HG02870 (cell line): ENCODE data around the gene OTUB1.

Source experiments
- ATAC-seq: cut with Tn5 transposase; IDR thresholded peaks from one replicate; pipeline ENCODE4 v1.9.1; 2021; ENCODE audit warnings: mild to moderate bottlenecking, moderate library complexity; ENCODE audit not compliant: unreplicated experiment

Gene OTUB1

DNA sequence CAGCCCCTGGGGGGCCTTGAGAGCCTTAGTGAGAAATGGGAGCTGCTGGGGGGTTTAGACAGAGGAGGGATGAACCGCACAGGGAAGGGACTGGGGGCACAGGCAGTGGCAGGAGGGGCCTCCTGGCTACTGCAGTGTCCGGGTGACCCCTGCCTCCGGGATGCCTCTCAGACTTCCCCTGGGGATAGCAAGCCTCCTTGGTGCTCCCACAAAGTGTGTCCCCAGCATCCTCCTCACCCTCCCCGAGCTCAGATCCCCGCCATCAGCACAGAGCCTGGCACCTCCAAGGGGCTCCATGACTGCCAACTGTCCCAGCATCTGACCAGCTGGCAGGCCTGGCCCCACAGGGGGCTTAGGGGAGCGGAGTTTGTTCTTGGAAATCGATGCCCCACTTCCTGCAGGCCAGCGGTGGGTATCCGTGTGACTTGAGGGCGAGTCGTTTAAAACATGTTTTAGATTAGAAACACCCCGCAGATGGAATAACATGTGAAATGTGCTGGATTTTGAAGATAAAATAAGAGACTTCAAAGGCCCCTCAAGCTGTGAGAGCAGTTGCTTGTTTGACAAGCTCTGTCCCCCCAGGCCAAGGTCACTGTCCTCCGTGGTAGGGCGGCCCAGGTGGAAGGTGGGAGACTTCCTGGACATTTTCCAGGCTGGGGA lies 36.0 kb downstream of the OTUB1 start:
- ATAC-seq, result no peak

DNA sequence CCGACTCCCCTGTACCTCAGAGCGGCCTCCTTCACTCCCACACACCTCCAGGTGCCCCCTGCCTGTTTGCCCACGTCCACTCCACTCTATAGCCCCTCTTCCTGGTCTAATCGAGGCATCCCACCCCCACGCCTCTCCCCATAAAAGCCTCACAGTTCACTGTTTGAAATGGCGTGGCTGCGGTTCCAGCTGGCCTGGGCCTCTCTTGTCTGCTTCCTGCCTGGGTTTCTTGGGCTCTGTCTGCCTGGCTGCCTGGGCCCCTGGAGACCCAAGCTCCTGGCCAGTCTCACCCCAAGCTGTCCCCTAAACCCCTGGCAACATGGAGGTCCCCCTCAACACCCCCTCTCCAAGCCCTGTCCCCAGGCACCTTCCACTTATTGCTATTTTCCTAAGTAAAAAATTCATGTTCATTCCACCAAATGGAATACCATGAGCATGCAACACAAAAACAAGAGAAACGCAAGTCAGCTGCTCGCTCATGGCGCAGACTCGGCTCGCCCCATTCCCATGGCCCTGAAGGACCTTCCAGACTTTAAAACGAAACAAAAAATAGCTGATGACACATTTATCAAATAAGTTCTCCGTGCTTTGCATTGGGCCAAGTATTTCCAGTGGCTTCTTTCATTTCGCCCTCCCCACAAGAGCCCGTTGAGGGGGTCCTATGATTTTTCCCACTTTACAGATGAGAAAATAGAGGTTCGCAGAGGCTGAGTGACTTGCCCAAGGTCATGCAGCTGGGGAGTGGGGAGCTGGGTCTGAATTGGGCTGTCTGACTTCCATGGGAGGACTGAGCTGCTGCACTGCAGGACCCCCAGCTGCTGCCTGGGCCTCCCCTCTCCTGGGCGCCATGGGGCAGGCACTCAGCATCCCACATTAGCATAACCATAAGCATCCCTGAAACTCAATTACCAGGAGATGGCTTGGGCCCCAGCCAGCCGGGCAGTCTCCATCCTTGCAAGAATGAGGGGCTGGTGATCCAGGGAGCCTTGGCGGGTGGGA lies 37.8 kb downstream of the OTUB1 start:
- ATAC-seq, result no peak

DNA sequence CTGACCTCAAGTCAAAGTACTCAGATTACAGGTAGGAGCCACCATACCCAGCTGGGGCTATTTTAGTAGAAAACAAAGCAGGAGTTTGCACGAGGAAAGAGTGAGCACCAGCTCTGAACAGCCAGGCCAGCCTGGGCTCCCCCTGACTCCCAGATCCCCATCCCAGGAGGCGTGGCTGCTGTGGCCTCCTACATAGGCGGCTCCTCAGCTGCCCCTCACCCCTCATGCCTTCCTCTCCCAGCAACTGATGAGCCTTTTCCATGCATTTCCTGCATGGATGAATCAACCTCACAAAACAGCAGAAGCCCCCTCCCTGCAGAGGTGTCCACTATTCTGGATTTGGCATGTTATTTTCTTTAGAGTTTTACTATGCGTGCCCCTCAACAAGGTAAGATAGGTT lies 39.0 kb downstream of the OTUB1 start:
- no peak for ATAC-seq

DNA sequence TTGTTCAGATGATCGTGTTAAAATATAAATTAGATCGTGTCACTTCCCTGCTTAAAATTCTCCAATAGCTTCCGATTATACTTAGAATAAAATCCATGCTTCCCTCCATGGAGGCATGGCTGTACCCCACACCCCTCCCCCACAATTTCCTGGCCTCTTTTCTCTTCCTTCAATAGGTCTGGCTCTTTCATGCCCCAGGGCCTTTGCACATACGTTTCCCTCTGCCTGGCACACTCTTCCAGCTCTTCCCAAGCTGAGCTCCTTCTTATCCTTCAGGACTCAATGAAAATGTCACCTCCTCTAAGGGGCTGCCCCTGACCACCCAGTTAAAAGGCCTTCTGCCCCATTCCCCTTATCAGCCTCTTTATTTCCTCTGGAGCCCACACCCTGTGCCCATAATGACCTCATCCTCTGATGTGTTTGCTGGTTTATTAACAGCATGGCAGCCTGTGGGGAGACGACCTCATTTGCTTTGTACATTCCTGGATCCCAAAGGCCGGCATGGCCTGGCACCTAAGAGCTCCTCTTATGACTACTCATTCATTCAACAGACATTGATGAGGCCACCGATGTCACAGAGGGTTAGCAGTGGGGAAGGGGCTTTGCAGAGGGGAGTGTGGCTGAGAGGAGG lies 40.5 kb downstream of the OTUB1 start:
- ATAC-seq, result no peak

DNA sequence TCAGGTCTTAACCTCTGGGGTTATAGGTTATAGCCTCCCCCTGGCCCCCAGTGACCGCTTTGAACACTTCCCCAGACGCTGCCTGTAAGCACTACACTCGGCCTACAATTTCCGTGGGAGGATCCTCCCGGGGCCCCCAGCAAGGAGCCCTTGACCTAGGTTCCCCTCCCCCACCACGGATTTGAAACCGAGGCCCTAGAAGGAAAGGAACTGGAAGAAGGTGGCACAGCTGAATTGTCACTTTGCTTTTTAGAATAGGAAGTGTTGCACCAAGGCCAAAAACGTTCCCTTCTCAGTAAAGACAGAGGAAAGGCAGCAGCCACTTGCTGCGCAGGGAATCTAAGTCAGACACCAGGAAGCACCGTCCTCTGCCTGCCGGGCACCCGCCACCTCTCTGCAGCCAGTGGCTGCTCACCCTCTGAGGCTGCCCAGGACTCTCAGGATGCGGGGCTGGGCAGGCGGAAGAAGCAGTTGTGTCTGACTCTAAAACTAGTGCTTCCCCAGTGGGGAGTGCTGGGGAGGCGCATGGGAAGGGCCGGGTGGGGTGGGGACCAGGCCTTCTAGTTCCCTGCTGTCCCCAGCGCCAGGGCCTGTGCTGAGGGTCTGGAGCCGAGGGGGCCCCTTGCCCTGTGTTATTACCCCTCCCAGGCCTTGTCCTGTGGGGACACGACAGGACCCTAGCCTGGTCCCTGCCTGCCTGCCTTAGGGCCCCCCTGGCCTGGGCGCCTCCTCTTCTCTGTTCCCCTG lies 41.6 kb downstream of the OTUB1 start:
- no peak for ATAC-seq

DNA sequence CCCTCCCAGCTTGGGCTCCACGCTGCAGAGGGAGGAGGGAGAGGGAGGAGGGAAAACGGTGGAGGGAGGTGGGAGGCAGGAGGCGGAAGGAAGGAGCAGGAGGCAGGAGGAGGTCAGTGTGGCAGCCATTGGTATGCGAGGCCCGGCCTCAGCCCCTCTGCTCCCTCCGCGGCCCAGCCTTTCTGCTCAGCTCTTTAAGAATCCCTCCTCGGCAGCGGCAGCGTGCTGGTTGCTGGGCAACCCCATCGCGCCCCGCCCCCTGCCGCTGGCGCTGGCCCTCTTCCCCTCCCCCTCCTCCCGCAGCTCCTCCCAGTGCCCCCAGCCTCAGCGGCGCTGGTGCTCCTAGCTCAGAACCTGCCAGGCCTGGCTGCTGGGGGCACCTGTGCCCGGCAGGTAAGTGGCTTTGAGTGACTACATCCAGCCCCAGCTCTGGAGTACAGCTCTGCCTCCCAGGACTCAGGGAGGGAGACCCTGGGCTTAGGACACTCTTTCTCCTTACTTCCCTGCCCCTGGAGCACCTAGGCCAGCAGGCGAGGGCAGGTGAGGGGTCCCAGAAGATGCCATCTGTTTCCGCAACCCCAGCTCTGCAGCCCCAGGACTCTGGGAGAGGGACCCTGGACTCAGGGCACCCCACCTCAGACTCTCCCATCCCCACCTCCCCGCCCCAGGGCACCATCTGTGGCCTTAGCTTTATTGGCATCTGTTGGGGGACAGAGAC lies 42.3 kb downstream of the OTUB1 start:
- ATAC-seq, result no peak

DNA sequence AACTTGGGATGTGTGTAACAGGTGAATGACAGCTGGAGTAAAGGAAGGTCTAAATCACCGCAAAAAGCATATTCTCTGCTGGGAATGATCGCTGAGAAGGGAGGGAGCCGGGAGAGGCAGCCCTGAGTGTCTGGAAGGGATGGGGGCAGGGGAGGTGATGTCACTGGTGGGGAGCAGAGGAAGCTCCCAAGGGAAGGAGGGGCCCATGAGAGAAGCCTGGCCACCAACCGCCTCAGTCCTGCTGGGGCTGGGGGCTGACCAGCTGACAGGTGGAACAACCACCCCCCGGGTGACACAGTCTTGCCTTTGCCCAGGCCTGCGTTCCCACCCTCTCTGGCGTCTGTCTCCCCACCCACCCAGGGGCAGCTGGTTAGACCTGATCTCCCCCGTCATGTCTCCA lies 43.5 kb downstream of the OTUB1 start:
- no peak for ATAC-seq

DNA sequence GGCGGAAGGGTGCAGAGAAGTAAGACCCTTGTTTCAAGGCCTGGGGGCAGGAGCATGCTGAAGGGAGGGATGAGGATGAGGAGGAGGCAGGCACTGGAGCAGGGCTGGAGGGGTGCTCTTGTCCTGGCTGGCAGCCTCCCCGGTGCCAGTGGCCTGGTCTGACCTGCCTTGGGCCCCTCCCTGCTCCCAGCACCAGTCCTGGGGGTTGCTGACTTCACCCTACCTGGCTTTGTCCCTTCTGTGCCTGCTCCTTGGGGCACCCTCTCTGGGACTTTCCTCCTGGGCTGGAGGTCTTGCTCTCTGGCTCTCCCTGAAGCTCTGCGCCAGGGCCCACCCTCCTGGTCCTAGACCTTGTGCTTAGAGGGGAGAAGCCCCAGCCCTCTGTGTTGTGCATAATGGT lies 44.8 kb downstream of the OTUB1 start:
- no peak for ATAC-seq

DNA sequence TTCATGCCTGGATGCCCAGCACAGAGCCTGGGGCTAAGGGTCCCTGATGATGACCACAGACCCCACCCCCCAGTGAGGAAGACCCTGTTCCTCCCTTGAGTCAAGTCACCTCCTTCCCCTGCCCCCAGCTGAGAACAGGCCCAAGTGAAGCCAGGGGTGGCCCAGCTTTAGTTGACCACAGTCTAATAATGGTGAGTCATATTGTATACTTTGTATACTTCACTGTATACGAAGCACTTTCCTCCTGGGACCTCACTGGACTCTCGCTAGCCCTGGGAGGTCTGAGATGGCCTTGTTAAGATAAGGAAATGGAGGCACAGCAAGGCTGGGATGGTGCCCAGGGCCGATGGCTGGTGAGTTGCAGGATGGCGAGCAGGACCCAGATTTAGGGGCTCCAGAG lies 45.8 kb downstream of the OTUB1 start:
- ATAC-seq, result no peak

DNA sequence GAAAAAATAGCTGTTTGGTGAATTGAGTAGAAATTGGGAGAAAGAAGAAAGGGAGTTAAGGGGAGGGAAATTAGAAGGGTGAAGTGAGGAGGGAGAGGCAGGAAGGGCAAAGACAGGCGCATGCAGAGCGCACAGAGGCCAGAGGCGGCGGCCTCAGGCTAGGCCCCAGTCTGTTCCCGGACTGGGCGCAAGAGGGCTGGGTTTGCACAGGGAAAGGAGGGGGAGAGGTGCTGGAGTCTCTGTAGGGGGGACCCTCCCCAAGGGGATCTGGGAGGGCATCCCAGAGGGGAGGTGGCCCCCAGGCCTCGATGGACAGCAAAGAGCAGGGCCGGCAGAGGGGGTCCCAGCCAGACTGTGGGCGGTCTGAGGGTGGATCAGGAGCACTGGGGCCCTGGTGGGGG lies 48.2 kb downstream of the OTUB1 start:
- no peak for ATAC-seq

DNA sequence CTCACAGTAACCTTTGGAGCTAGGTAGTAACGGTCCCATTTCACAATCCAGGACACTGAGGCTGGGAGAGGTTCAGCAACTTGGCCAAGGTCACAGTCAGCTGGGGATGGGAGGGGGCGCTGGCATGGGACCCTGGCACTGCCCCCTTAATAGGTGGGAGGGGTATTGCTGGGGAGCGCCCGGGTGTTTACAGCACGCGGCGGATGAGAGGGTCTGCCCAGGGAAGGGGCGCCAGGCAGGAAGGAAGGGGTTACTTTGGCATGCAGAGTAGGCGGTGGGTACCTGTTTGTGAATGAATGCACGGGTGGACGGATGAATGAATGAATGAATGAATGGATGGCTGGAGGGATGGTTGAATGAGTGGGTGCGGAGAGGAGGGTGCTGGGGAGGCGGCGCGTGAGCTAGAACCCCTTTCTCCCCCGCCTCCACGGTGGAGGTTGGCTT lies 48.9 kb downstream of the OTUB1 start:
- no peak for ATAC-seq

DNA sequence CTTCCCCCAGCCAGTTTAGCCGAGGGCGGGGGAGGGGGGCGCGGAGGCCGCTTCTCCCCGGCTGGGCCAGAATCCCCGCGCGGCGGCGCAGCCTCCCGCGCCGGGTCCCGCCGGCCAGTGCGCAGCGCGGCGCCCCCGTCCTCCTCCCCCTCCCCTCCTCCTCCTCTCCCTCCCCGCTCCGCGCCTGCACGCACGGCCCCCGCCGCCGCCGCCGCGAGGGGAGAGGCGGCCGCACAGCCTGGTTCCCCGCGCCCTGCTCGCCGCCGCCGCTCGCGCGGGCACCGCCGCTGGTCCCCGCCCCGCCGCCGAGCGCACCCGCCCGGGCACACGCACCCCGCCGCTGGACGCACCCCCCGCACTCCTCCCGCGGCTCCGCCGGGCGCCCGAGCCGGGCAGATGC lies 49.3 kb downstream of the OTUB1 start, which contains the start of gene FLRT1:
Gene FLRT1 (plus strand): TSS at position 356 of the 400 bp plus-strand sequence. CDS start 80,337 bp downstream, outside the sequence.
- no peak for ATAC-seq

DNA sequence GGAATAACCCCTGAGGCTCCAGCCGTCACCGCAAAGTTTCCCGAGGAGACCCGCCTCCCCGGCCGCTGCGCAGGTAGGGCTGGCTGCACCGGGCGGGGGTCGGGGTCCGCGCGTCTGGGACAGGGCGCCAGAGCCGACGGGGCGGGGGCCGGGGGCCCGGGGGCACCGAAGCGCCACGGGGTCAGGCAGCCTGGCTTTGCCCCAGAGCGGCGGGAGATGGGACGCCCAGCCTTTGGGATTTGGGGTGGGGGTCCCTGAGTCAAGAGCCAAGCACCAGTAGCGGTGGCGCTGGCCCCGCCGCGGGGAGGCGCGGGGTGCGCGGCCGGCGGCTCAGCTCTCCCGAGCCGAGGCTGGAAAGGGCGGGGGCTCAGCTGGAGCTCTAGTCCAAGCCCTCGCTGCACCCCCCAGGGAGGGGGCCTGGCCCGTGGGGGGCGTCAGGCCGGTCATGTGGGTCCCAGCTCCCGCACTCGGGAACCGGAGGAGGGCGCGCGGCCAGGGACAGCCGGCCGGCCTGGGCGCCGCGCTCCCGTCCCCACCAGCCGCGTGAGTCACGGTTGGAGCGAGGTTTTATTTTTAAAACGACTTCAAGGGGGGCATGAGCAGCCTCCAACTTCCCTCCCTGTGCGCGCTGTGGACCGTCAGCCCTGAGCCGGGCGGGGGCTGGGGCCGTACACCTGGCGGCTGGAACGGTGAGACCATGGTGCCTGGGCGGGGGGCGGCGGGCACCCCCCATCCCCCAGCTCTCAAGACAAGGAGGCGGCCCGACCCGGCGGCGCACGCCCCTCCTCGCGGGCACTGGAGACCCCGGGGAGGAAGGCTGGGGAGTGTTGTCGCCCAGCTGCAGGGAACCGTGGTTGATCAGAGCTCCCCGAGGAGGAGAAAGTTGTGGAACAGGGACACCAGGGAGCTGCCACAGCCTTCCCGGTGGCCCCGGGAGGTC lies 50.1 kb downstream of the OTUB1 start:
- ATAC-seq, result no peak

DNA sequence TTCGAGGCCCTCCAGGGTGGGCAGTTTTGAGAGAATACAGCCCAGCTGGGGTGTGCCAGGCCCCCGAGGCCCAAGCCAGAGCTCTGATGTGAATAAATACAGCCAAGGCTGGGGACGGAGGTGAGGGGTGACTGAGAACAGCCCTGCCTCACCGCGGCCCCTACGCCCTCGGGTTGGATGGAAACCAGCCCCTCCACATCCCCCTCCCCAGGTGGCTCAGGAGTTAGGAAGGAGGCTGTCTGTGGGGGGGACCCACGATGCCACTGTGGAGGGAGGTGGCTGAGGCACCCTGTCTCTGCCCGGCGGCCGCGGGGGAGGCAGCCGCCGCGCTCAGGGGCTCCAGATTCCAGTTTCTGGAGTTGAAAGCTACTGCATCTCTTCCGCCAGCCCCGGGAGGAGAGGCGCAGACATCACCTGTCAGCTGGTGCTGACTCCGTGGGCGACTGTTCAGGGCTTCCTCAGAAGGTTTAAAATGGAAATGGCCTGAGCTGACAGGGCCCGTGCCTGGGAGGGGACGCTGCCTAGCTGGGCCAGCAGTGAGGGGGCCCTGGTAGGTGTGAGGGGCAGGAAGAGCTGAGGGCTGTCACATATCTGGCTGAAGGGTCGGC lies 50.9 kb downstream of the OTUB1 start:
- ATAC-seq, result no peak

DNA sequence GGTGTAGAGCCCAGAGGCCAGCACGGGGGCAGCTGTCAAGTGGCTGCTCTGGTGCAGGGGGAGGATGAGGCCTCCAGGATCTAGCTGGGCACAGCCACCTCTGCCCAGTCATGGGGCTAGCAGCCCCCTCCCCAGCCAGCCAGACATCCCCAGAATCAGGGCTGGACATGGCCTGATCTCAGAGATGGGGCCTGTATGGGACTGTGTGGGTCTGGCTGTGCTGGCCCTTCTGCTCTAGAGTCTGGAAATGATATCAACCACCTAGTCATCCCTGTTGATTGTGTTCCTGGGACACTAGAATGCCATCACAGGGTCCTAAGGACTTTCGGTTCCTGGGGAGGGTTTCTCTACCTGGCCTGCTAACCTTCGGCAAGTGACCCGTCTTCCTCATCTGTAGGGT lies 52.3 kb downstream of the OTUB1 start:
- no peak for ATAC-seq

DNA sequence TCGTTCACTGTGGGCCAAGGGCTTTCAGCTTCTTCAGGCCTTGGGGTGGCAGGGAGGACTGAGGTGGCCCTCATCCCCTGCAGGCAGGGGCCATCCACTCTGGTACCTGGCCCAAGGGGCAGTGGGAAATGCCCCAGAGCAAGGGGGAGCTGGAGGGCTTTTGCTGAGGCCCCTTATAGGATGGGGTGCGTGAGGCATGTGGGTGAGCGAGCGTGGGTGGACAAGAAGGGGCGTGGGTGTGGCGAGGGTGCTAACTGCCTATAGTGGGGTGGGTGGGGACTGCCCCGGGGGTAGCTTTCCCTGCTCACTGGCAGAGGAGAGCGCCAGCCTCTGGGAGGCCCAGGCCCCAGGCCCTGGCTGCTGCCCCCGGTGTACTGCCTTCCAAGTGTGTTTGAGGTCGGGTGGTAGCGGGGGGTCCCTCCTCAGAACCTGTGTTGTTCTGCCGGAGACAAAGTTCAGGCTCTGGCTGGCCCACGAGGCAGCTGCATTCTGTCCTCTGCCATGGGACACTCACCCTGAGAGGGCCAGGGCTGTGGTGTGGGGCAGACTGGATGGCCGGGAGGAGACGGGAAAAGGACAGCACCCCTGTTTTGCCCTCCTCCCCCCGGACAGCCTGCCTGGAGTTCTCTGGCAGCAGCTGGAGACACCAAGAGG lies 52.9 kb downstream of the OTUB1 start:
- no peak for ATAC-seq

DNA sequence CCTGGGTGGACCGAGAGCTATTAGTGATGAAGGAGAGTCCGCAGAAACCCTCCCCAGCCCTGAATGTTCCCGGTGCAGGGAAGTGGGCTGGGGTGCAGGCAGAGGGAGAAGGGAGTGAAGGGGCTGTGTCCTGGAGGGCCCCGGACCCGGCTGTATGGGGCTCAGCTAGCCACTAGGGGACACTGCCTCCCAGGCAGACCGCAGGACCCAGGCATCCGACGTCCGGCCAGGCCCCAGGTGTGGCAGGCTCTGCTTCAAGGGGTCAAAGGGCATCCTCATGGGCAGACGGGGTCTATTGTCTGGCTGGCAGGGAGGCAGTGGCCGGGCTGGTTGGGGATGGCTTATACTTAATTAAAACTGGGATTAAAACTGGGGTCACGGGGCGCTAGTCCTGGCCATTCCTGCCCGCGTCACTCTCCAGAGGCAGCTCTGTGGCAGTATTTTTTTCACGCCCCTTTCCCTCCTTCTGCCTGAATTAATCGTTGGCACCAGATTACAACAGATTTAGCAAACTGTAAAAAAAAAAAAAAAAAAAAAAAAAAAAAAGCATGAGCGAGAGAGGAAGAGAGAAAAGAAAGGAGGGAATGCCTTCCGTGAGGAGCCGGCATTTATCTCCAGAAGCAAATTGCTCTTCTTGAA lies 54.6 kb downstream of the OTUB1 start:
- ATAC-seq, result no peak

DNA sequence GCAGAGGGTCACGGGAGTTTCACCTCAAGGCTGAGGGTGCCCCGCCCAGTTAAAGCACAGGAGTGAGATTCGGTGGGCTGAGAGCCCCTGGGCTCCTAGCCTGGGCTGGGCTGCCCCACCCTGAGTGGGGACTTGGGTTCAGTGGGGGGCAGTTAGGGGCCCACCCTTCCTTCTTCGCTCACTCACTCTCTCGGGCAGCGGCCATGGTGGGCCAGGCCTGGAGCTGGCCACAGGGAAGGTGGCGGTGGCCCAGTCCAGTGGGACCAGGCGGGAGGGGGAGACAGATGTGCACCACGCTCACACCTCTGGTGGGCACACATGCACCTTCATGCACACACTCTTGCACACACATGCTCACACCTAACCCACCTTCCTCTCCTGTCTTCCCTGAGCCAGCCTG lies 55.6 kb downstream of the OTUB1 start:
- ATAC-seq, result no peak
